DOHH2 (cell line): Measurements from ENCODE around the gene ABCF2.

ENCODE experiments used
- H3F3A ChIP-seq: fragments of 200-600 bp; sonication (generic), shearing (Covaris generic); 2 replicates; pipeline ENCODE4 v1.6.0; 2016; ENCODE audit warnings: antibody characterized with exemption, mild to moderate bottlenecking; ENCODE audit not compliant: control insufficient read depth, insufficient read depth
- H3K27ac ChIP-seq: fragments of 200-600 bp; sonication (generic); 2 replicates; pipeline ENCODE4 v1.5.1; 2014; ENCODE audit warnings: low read depth, mild to moderate bottlenecking, low read length, moderate library complexity
- H3K27me3 ChIP-seq: fragments of 200-600 bp; sonication (generic); 2 replicates; pipeline ENCODE4 v1.6.1; 2014; ENCODE audit warnings: mild to moderate bottlenecking, low read length, mixed read lengths; ENCODE audit not compliant: control insufficient read depth
- H3K36me3 ChIP-seq: fragments of 200-600 bp; sonication (generic); 2 replicates; pipeline ENCODE4 v1.6.1; 2014; ENCODE audit warnings: mild to moderate bottlenecking, low read length, moderate library complexity, mixed read lengths; ENCODE audit not compliant: control insufficient read depth
- H3K4me1 ChIP-seq: fragments of 200-600 bp; sonication (generic); 2 replicates; pipeline ENCODE4 v1.6.1; 2014; ENCODE audit warnings: mild to moderate bottlenecking, low read length, mixed read lengths; ENCODE audit not compliant: control insufficient read depth
- H3K4me2 ChIP-seq: fragments of 200-600 bp; sonication (generic); 2 replicates; pipeline ENCODE4 v1.6.0; 2014; ENCODE audit warnings: mild to moderate bottlenecking, low read length, moderate library complexity
- H3K4me3 ChIP-seq: fragments of 200-600 bp; sonication (generic); 2 replicates; pipeline ENCODE4 v1.5.1; 2014; ENCODE audit warnings: mild to moderate bottlenecking, low read length, mixed read lengths
- H3K79me2 ChIP-seq: fragments of 200-600 bp; sonication (generic); 2 replicates; pipeline ENCODE4 v1.6.1; 2014; ENCODE audit warnings: mild to moderate bottlenecking, low read length, mixed read lengths; ENCODE audit not compliant: control insufficient read depth
- H3K9me2 ChIP-seq: fragments of 200-600 bp; sonication (generic); replicated peaks from 2 replicates; pipeline ENCODE4 v1.6.1; 2014; ENCODE audit warnings: mild to moderate bottlenecking, low read length, mixed read lengths; ENCODE audit not compliant: control insufficient read depth
- H3K9me3 ChIP-seq: fragments of 200-600 bp; sonication (generic); 2 replicates; pipeline ENCODE4 v1.6.1; 2014; ENCODE audit warnings: antibody characterized with exemption, low read length, mixed read lengths; ENCODE audit not compliant: control insufficient read depth, insufficient read depth
- H4K20me1 ChIP-seq: fragments of 200-600 bp; sonication (generic); 2 replicates; pipeline ENCODE4 v1.6.0; 2014; ENCODE audit warnings: low read depth, mild to moderate bottlenecking, antibody characterized with exemption, low read length, moderate library complexity; ENCODE audit not compliant: control insufficient read depth, insufficient read depth
- EZH2phosphoT487 ChIP-seq: fragments of 200-600 bp; sonication (generic); IDR thresholded peaks from 2 replicates; pipeline ENCODE4 v1.6.1; 2017; ENCODE audit warnings: borderline replicate concordance, mild to moderate bottlenecking, antibody characterized with exemption, low read length, moderate library complexity, mixed read lengths
- TF ChIP-seq, protein P1 (sequence below): fragments of 200-600 bp; sonication (generic); IDR thresholded peaks from one replicate; pipeline ENCODE4 v1.5.1; 2014; ENCODE audit warnings: antibody characterized with exemption, mild to moderate bottlenecking, low read depth, low read length; ENCODE audit not compliant: poor library complexity, severe bottlenecking

The ABCF2 gene

DNA sequence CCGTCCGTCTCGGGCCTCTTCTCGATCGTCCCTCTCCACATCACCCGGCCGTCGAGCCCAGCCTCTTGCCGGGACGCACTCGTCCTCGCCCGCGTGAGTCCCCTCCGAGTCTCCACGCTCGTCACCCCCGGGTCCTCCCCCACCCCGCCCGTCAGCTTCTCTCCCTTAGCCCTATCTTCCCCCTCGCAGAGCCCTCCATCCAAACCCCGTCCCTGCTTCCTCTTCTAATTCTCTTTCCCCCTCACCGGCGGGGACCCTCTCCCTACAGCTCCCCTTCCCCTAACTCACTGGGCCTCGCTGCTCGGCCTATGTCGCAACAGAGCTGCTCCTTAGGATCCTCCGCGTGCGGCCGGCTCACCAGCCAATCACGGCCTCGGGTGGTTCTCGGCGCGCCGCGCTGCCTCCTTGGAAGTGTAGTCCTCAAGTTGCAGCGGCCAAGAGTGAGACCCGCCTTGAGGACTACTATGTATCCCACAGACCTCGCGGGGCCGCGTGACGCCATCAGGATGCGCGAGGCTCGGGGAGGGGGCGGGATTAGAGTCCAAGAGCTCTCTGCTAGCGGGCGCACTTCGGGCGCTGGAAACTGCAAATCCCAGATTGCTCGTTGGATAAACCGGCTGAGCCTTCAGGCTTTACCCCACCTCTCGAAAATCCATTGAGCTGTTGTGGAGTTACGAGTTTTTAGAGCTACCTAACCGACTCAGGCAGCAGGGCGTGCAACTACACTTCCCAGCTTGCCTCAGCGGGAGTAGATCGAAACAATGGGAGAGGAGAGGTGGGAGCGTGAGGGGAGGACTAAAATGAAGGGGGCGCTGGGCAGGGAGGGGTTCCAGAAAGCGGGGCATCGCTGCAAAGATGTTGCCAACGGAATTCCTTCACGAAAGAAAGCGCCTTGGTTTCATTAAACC, at the start of gene ABCF2:
Gene ABCF2 (minus strand): TSS at position 331 of the 908 bp plus-strand sequence. CDS start 747 bp downstream, outside the sequence.
- H3K9me2 ChIP-seq = no peaks in the 10 kb centered on the region
- TF ChIP-seq, protein P1, sequence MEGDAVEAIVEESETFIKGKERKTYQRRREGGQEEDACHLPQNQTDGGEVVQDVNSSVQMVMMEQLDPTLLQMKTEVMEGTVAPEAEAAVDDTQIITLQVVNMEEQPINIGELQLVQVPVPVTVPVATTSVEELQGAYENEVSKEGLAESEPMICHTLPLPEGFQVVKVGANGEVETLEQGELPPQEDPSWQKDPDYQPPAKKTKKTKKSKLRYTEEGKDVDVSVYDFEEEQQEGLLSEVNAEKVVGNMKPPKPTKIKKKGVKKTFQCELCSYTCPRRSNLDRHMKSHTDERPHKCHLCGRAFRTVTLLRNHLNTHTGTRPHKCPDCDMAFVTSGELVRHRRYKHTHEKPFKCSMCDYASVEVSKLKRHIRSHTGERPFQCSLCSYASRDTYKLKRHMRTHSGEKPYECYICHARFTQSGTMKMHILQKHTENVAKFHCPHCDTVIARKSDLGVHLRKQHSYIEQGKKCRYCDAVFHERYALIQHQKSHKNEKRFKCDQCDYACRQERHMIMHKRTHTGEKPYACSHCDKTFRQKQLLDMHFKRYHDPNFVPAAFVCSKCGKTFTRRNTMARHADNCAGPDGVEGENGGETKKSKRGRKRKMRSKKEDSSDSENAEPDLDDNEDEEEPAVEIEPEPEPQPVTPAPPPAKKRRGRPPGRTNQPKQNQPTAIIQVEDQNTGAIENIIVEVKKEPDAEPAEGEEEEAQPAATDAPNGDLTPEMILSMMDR = peak; percentile 30
- no peak for TF ChIP-seq EZH2phosphoT487
- H3K79me2 ChIP-seq = peaks cover 37% of the 10 kb centered on the region
- H3K27ac ChIP-seq = 0 out of 2 replicates have a peak within 1 kb of the TSS, but pooled peaks have one; percentile 6
- peaks cover 41% of the 10 kb centered on the region for H3K36me3 ChIP-seq
- H3K9me3 ChIP-seq = no peaks in the 10 kb centered on the region
- H4K20me1 ChIP-seq = peaks cover 13% of the 10 kb centered on the region; the same call in 1 of the 2 replicates
- H3K4me1 ChIP-seq = peaks cover 31% of the 10 kb centered on the region
- peak within 1 kb of the TSS; percentile 75 for H3K4me3 ChIP-seq
- H3K27me3 ChIP-seq = no peaks in the 10 kb centered on the region
- peaks cover 4% of the 10 kb centered on the region; the same call in 1 of the 2 replicates for H3F3A ChIP-seq
- peak within 1 kb of the TSS; percentile 90 for H3K4me2 ChIP-seq

DNA sequence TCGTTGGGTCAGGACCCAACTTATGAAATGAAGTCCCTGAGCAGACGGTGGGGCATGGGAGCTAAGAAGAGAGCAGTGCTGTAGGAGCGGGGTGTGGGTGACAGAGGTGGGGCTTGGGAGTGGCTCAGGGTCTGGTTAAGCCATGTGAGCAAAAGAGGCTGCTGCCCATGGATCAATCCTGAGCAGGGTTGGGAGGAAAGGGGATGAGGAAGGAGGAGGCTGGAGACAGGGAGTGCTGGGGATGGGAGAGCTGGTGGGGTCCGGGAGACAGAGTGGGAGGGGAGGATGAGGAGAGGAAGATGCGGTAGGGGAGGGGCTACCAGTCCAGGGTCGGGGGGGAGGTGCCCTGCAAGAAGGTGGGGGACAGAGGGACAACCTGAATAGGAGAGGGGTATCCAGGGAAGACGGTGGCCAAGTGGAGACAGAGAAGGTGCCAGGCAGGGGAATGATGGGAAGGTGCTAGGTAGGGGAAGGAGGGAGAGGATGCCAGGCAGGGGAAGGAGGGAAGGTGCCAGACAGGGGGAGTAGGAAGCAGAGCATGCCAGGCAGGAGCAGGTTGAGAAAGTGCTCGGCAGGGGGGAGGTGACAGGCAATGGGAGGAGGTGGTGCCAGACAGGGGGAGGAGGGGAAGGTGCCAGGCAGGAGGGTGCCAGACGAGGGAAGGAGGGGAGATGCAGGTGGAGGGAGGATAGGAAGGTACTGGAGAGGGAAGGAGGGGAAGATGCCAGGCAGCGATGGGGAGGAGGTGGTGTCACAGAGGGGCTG, 49.0 kb upstream of the ABCF2 start:
- Histone ChIP-seq H3K9me3 (no peaks in the 10 kb centered on the region), H3K4me3 (no peak overlapping the region), H4K20me1 (no peaks in the 10 kb centered on the region), H3K4me1 (peaks cover 3% of the 10 kb centered on the region; the same call in 1 of the 2 replicates), H3K27me3 (peaks cover 31% of the 10 kb centered on the region), H3K36me3 (no peaks in the 10 kb centered on the region), H3F3A (no peaks in the 10 kb centered on the region), H3K27ac (no peak overlapping the region), H3K4me2 (peak overlapping the region; percentile 49; the same call in 1 of the 2 replicates), H3K79me2 (no peaks in the 10 kb centered on the region), H3K9me2 (no peaks in the 10 kb centered on the region)
- TF ChIP-seq, protein P1 = no peak

DNA sequence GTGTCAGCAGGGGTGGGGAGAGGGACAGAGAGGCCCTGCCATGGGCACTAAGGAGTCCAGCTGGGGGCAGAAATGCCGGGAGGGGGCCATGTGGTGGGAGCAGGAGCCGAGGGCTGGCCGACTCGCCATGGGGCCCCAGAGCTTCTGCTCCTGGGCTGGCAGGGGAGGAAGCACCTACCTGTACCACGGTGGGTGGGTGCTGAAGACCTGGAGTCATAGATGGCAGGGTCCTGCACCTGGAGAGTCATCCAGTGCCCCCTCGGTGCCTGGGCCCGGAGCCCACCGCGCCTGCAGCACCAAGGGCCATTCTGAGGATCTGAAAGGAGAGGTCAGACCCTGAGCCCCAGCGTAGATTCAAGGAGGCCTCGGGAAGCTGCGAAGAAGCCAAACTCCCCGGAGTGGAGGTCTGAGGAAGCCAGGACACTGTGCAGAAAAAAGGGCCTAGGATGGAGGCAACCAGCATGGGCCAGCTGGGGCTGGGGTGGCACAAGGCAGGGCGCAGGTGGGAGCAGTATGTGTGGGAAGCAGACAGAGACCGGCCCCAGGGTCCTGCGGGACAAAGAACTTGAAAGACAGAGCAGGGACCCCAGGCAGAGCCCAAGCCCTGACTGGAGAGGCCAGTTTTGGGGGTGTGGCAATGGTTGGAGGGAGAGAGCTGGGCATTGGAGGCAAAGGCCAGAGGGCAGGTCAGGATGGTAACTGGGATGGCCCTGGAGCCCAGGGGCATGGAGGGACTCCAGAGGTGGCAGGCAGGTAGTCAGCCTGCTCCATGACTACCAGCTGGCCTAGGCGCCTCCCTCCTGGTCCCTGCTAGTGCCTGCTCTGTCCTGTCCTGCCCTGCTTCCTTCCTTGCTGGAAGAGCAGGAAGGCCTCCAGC, 48.2 kb upstream of the ABCF2 start:
- no peaks in the 10 kb centered on the region for H4K20me1 ChIP-seq
- TF ChIP-seq EZH2phosphoT487 = no peak
- TF ChIP-seq, protein P1 = no peak
- peaks cover 3% of the 10 kb centered on the region; the same call in 1 of the 2 replicates for H3K4me1 ChIP-seq
- no peaks in the 10 kb centered on the region for H3K79me2 ChIP-seq
- no peaks in the 10 kb centered on the region for H3F3A ChIP-seq
- H3K9me3 ChIP-seq = no peaks in the 10 kb centered on the region
- H3K9me2 ChIP-seq = no peaks in the 10 kb centered on the region
- peaks cover 28% of the 10 kb centered on the region for H3K27me3 ChIP-seq
- H3K36me3 ChIP-seq = no peaks in the 10 kb centered on the region
- H3K27ac ChIP-seq = no peak overlapping the region
- H3K4me2 ChIP-seq = no peak overlapping the region
- no peak overlapping the region for H3K4me3 ChIP-seq
